Fibroblast of the aortic adventitia (primary cell): Measurements from ENCODE around the gene PCDHGB5. TPM values are rescaled to one million over a fixed set of nuclear protein-coding genes. Genes with fewer than 3 reads are reported as not detected.
"Not testable (repeated sequence)": the region's sequence is repeated elsewhere in the genome, so short reads cannot be mapped to it uniquely, and the experiment has no call there.

ENCODE experiments used
- DNase-seq: peaks from one replicate; pipeline ENCODE4 v3.0.0-alpha.2; 2010; ENCODE audit warnings: low read depth
- H3K4me3 ChIP-seq: 2 replicates; pipeline ENCODE4 v1.5.1; 2011; ENCODE audit warnings: low read depth, mild to moderate bottlenecking, control low read depth, low read length, moderate library complexity
- CTCF ChIP-seq: IDR thresholded peaks from 2 replicates; pipeline ENCODE4 v1.5.1; 2011; ENCODE audit warnings: mild to moderate bottlenecking, low read length, control low read depth, inconsistent platforms; ENCODE audit not compliant: insufficient read depth
- total RNA-seq: library from RNA; depleted of rRNA; stranded (reverse); fragments of >200 nt; gene quantifications from 2 replicates; pipeline ENCODE4 v1.2.3, GENCODE V29; 2012; ENCODE audit warnings: low replicate concordance

PCDHGB5 gene
- total RNA-seq, 1 donor: 19.9 TPM

GRCh38 chr5:141403387-141403786 lies 5.6 kb downstream of the PCDHGB5 start:
- no peak overlapping the region for H3K4me3 ChIP-seq
- no peak for TF ChIP-seq CTCF
- DNase-seq: no peak

- H3K4me3 ChIP-seq: peak within 1 kb of the TSS; percentile 56
- DNase-seq: peak; percentile 61
- TF ChIP-seq CTCF: peak; percentile 83
These were observed 10.2 kb downstream of the PCDHGB5 start, which contains the start of gene PCDHGB6 for GRCh38 chr5:141407790-141408505. TSS of gene PCDHGB6 (plus strand) at chr5:141408021. CDS start at chr5:141408203, 182 bp downstream.

GRCh38 chr5:141409598-141410306 lies 12.0 kb downstream of the PCDHGB5 start:
- no peak for TF ChIP-seq CTCF
- no peak overlapping the region for H3K4me3 ChIP-seq
- no peak for DNase-seq

- TF ChIP-seq CTCF: no peak
- H3K4me3 ChIP-seq: no peak overlapping the region
- no peak for DNase-seq
These were observed 13.8 kb downstream of the PCDHGB5 start for GRCh38 chr5:141411575-141411974.

GRCh38 chr5:141412854-141413539 lies 15.2 kb downstream of the PCDHGB5 start, which contains the start of gene PCDHGA10:
TSS of gene PCDHGA10 (plus strand) at chr5:141412987. CDS start at chr5:141413176, 189 bp downstream.
- DNase-seq: peak; percentile 82
- peak within 1 kb of the TSS; percentile 62 for H3K4me3 ChIP-seq
- TF ChIP-seq CTCF: peak; percentile 76

GRCh38 chr5:141413540-141414069 lies 15.9 kb downstream of the PCDHGB5 start:
- no peak for DNase-seq

GRCh38 chr5:141414548-141415274 lies 17.0 kb downstream of the PCDHGB5 start:
- DNase-seq, H3K4me3 ChIP-seq: not testable (repeated sequence)

More at GRCh38 chr5:141413540-141414069, 15.9 kb downstream of the PCDHGB5 start:
- peak overlapping the region; percentile 62 for H3K4me3 ChIP-seq
- no peak for TF ChIP-seq CTCF

- DNase-seq, H3K4me3 ChIP-seq: not testable (repeated sequence)
These were observed 17.5 kb downstream of the PCDHGB5 start for GRCh38 chr5:141415275-141415618.
